H1 (cell line): ENCODE measurements around the gene TACC2. TPM values are rescaled to one million over a fixed set of nuclear protein-coding genes. Genes with fewer than 3 reads are reported as not detected.

ENCODE experiments used
- CTCF ChIA-PET: fragments of 300-600 bp; sonication (Branson Sonifier 250); formaldehyde crosslinking; loops from one replicate; lab custom pipeline; 2021; ENCODE audit not compliant: partially characterized antibody; lab: Charles Lee
- POLR2A ChIA-PET: fragments of 300-600 bp; sonication (Branson Sonifier 250); formaldehyde crosslinking; loops from one replicate; lab custom pipeline; 2021; ENCODE audit warnings: inconsistent platforms; ENCODE audit not compliant: partially characterized antibody; lab: Charles Lee
- DNase-seq, 2 experiments: peaks; one replicate each; pipeline versions ENCODE4 v3.0.0 to v3.0.0-alpha.2; 2010 to 2022; ENCODE audit warnings: low spot score in 2 of 2, low read depth in 1 of 2, mixed read lengths in 1 of 2
- FAIRE-seq: peaks from 2 replicates; lab custom pipeline; 2011; peaks lifted over from hg19 to GRCh38; lab: Jason Lieb, UNC
- H2AFZ ChIP-seq: 2 replicates; pipeline ENCODE4 v1.8.1; 2012; ENCODE audit warnings: low read length, inconsistent platforms
- H2AK5ac ChIP-seq: 2 replicates; pipeline ENCODE4 v1.6.1; 2013; ENCODE audit warnings: low read depth, low read length
- H2BK120ac ChIP-seq: replicated peaks from 2 replicates; pipeline ENCODE3; 2013; ENCODE audit warnings: low read depth, low read length, inconsistent platforms
- H2BK12ac ChIP-seq: 2 replicates; pipeline ENCODE4 v1.6.1; 2013; ENCODE audit warnings: low read depth, low read length
- H2BK15ac ChIP-seq: 2 replicates; pipeline ENCODE4 v1.6.1; 2013; ENCODE audit warnings: low read length
- H2BK20ac ChIP-seq: 2 replicates; pipeline ENCODE4 v1.6.1; 2013; ENCODE audit warnings: low read length
- H2BK5ac ChIP-seq: 2 replicates; pipeline ENCODE4 v1.6.1; 2013; ENCODE audit warnings: low read depth, low read length
- H3K14ac ChIP-seq: 2 replicates; pipeline ENCODE4 v1.6.1; 2013; ENCODE audit warnings: inconsistent platforms; ENCODE audit not compliant: insufficient read length
- H3K18ac ChIP-seq: 2 replicates; pipeline ENCODE4 v1.6.1; 2013; ENCODE audit warnings: low read length; ENCODE audit errors: extremely low read depth
- H3K23ac ChIP-seq: 2 replicates; pipeline ENCODE4 v1.6.1; 2013; ENCODE audit warnings: inconsistent platforms; ENCODE audit not compliant: insufficient read length
- H3K23me2 ChIP-seq: 2 replicates; pipeline ENCODE4 v1.6.1; 2013; ENCODE audit warnings: low read depth, low read length
- H3K27ac ChIP-seq: 2 replicates; pipeline ENCODE4 v1.6.1; 2011; ENCODE audit warnings: low read depth, low read length, inconsistent platforms
- H3K27me3 ChIP-seq, 4 experiments: replicated peaks in 1 of 4; 1 replicate in 1 of 4; 2 replicates in 3 of 4; pipeline versions ENCODE4 v1.6.1 to v1.8.1; 2011 to 2013; ENCODE audit warnings: low read length in 3 of 4, mild to moderate bottlenecking in 3 of 4, inconsistent platforms in 2 of 4, mixed read lengths in 2 of 4, moderate library complexity in 1 of 4; ENCODE audit not compliant: control insufficient read depth in 3 of 4, insufficient read depth in 3 of 4; ENCODE audit errors: extremely low read depth in 1 of 4
- H3K36me3 ChIP-seq, 4 experiments: 2 replicates each; pipeline versions ENCODE4 v1.6.1 to v1.8.1; 2011 to 2013; ENCODE audit warnings: mild to moderate bottlenecking in 4 of 4, low read length in 3 of 4, moderate library complexity in 2 of 4, control low read depth in 1 of 4, inconsistent platforms in 1 of 4; ENCODE audit not compliant: insufficient read depth in 4 of 4, control insufficient read depth in 2 of 4
- H3K4ac ChIP-seq: replicated peaks from 2 replicates; pipeline ENCODE3; 2013; ENCODE audit warnings: low read length, low read depth, mixed read lengths, inconsistent platforms; ENCODE audit not compliant: insufficient read length
- H3K4me1 ChIP-seq, 4 experiments: replicated peaks in 1 of 4; 1 replicate in 1 of 4; 2 replicates in 3 of 4; pipeline versions ENCODE4 v1.6.1 to v1.8.1; 2011 to 2013; ENCODE audit warnings: low read length in 3 of 4, inconsistent platforms in 2 of 4, mixed read lengths in 1 of 4; ENCODE audit not compliant: insufficient read depth in 4 of 4, control insufficient read depth in 3 of 4
- H3K4me2 ChIP-seq, 2 experiments: 2 replicates each; pipeline versions ENCODE4 v1.6.1 to v1.8.1; 2011 to 2013; ENCODE audit warnings: low read depth in 2 of 2, low read length in 2 of 2, control low read depth in 1 of 2, inconsistent platforms in 1 of 2, mild to moderate bottlenecking in 1 of 2; ENCODE audit not compliant: insufficient read depth in 1 of 2
- H3K4me3 ChIP-seq, 4 experiments: fragments of 200-600, 300-600 bp in 1 of 4; sonication (generic), shearing (Covaris generic), sonication (Bioruptor Twin) in 1 of 4; 2 replicates each; pipeline versions ENCODE4 v1.5.1 to v1.8.1; 2011 to 2016; ENCODE audit warnings: low read length in 4 of 4, low read depth in 3 of 4, control low read depth in 2 of 4, inconsistent platforms in 2 of 4, mild to moderate bottlenecking in 2 of 4, mixed read lengths in 1 of 4, moderate library complexity in 1 of 4; ENCODE audit not compliant: insufficient read depth in 2 of 4; ENCODE audit errors: extremely low read depth in 1 of 4
- H3K56ac ChIP-seq: replicated peaks from 2 replicates; pipeline ENCODE3; 2013; ENCODE audit warnings: low read depth, mild to moderate bottlenecking, mixed read lengths, low read length, inconsistent platforms; ENCODE audit not compliant: insufficient read length
- H3K79me1 ChIP-seq: 2 replicates; pipeline ENCODE4 v1.6.1; 2013; ENCODE audit warnings: low read depth, low read length, control low read depth
- H3K79me2 ChIP-seq, 2 experiments: 2 replicates each; pipeline versions ENCODE4 v1.6.1 to v1.8.1; 2012 to 2013; ENCODE audit warnings: low read length in 2 of 2, mild to moderate bottlenecking in 2 of 2, inconsistent platforms in 1 of 2; ENCODE audit not compliant: insufficient read depth in 2 of 2, control insufficient read depth in 1 of 2
- H3K9ac ChIP-seq, 4 experiments: replicated peaks in 1 of 4; 1 replicate in 1 of 4; 2 replicates in 3 of 4; pipeline versions ENCODE4 v1.6.1 to v1.8.1; 2011 to 2013; ENCODE audit warnings: low read depth in 3 of 4, low read length in 3 of 4, control low read depth in 2 of 4, mild to moderate bottlenecking in 2 of 4, moderate library complexity in 2 of 4, inconsistent platforms in 1 of 4; ENCODE audit errors: extremely low read depth in 1 of 4
- H3K9me3 ChIP-seq, 2 experiments: 2 replicates each; pipeline versions ENCODE4 v1.6.1 to v1.8.1; 2012 to 2013; ENCODE audit warnings: mild to moderate bottlenecking in 2 of 2, moderate library complexity in 2 of 2, control low read depth in 1 of 2, inconsistent platforms in 1 of 2, low read depth in 1 of 2, low read length in 1 of 2, mixed read lengths in 1 of 2; ENCODE audit not compliant: insufficient read depth in 2 of 2
- H4K20me1 ChIP-seq, 2 experiments: replicated peaks in 1 of 2; 2 replicates each; pipeline versions ENCODE3 to v1.8.1; 2011 to 2013; ENCODE audit warnings: inconsistent platforms in 2 of 2, low read length in 2 of 2, mild to moderate bottlenecking in 1 of 2; ENCODE audit not compliant: insufficient read depth in 2 of 2, control insufficient read depth in 1 of 2
- H4K5ac ChIP-seq: 2 replicates; pipeline ENCODE4 v1.6.1; 2013; ENCODE audit warnings: low read length, low read depth, mixed read lengths, inconsistent platforms; ENCODE audit not compliant: insufficient read length
- H4K8ac ChIP-seq: 2 replicates; pipeline ENCODE4 v1.8.0; 2013; ENCODE audit warnings: mild to moderate bottlenecking, moderate library complexity, low read length, inconsistent platforms; ENCODE audit not compliant: insufficient read depth; ENCODE audit errors: extremely low read depth
- H4K91ac ChIP-seq: replicated peaks from 2 replicates; pipeline ENCODE3; 2013; ENCODE audit warnings: low read length, mixed read lengths, inconsistent platforms; ENCODE audit not compliant: insufficient read length
- CHD2 ChIP-seq: IDR thresholded peaks from 2 replicates; pipeline ENCODE4 v1.6.1; 2012; ENCODE audit warnings: low read length, improper control_type of control experiment
- EZH2 ChIP-seq: fragments of 200-600 bp; sonication (generic); IDR thresholded peaks from 2 replicates; pipeline ENCODE4 v1.7.1; 2012; ENCODE audit warnings: low read depth, mild to moderate bottlenecking, moderate library complexity, low read length, inconsistent platforms; ENCODE audit not compliant: severe bottlenecking
- GABPA ChIP-seq: IDR thresholded peaks from 2 replicates; pipeline ENCODE4 v1.6.1; 2011; ENCODE audit warnings: mild to moderate bottlenecking, low read length, moderate library complexity, borderline replicate concordance; ENCODE audit not compliant: insufficient read depth
- KDM1A ChIP-seq: fragments of 200-600, 300-600 bp; sonication (generic); IDR thresholded peaks from 2 replicates; pipeline ENCODE4 v1.7.1; 2016; ENCODE audit warnings: mild to moderate bottlenecking, low read length, borderline replicate concordance
- POU5F1 ChIP-seq: IDR thresholded peaks from 2 replicates; pipeline ENCODE4 v1.6.1; 2011; ENCODE audit warnings: low read depth, mild to moderate bottlenecking, low read length, moderate library complexity
- TBP ChIP-seq: IDR thresholded peaks from 2 replicates; pipeline ENCODE4 v1.6.1; 2011; ENCODE audit warnings: low read depth, low read length, improper control_type of control experiment
- WGBS, 2 experiments: shearing (Covaris generic) in 1 of 2; methylation state at CpG; one replicate each; pipeline versions ENCODE4 v1.1.6 to v1.1.7; 2013 to 2015; ENCODE audit warnings: low lambda C conversion rate in 2 of 2, mixed read lengths in 2 of 2, inconsistent platforms in 1 of 2, low coverage in 1 of 2, missing lambda C conversion rate in 1 of 2; ENCODE audit not compliant: insufficient replicate concordance in 2 of 2, insufficient coverage in 1 of 2, insufficient read length in 1 of 2; ENCODE audit errors: extremely low coverage in 1 of 2, missing lambda C conversion rate in 1 of 2; 5-methylcytosine and 5-hydroxymethylcytosine counted together
- polyA plus RNA-seq, 7 experiments: library from polyadenylated mRNA; depleted of rRNA in 3 of 7; stranded (reverse) in 5 of 7; unstranded in 2 of 7; fragments of >200 nt in 5 of 7; fragments of 200-250 nt in 2 of 7; gene quantifications; 1 replicate in 5 of 7; 2 replicates in 1 of 7; 4 replicates in 1 of 7; pipeline versions ENCODE4 v1.2.1 to v1.2.3, GENCODE V29; 2011 to 2013; ENCODE audit warnings: missing spikeins in 2 of 7, mixed read lengths in 2 of 7
- total RNA-seq: library from RNA; stranded (reverse); fragmentation: NEBNext Ultra II Directional; extraction: Animal tissue kit (Norgen Biotek cat#: 25700); gene quantifications from 2 replicates; pipeline ENCODE4 v1.2.1, GENCODE V29; 2021

Gene TACC2
- total and polyA plus RNA-seq, 2 of the 8 experiments (the other 6 are each of a cell fraction or from before 2014, with no cell fraction given), result 21.2 to 46.6 TPM

- CTCF ChIA-PET, result no interaction called here
Measured at GRCh38 chr10:122091722-122092121, 102.8 kb downstream of the TACC2 start.

More at GRCh38 chr10:122091722-122092121, 102.8 kb downstream of the TACC2 start:
- no peak overlapping the region for H2AK5ac ChIP-seq
- no peak overlapping the region for H4K91ac ChIP-seq
- H3K9me3 ChIP-seq, result no peaks in the 10 kb centered on the region
- no peaks in the 10 kb centered on the region for H3K23me2 ChIP-seq
- no peak overlapping the region for H3K56ac ChIP-seq
- no peak overlapping the region for H3K27ac ChIP-seq
- no peak overlapping the region for H3K4me2 ChIP-seq
- H2BK120ac ChIP-seq, result no peak overlapping the region
- no peak overlapping the region for H2BK15ac ChIP-seq
- no peak overlapping the region for H4K5ac ChIP-seq
- DNase-seq (no peak), FAIRE-seq (no peak)
- no peaks in the 10 kb centered on the region for H3K27me3 ChIP-seq
- H4K20me1 ChIP-seq, result no peaks in the 10 kb centered on the region
- no peak overlapping the region for H2BK20ac ChIP-seq
- H3K4me1 ChIP-seq, result no peaks in the 10 kb centered on the region
- no peak overlapping the region for H3K9ac ChIP-seq
- no peaks in the 10 kb centered on the region for H3K79me1 ChIP-seq
- no peak overlapping the region for H3K18ac ChIP-seq
- WGBS, 2 experiments, result 78% methylated on average over 6 of the region's 6 CpGs; no CpG with 5 or more reads in 1 of the 2 experiments
- no peak overlapping the region for H3K14ac ChIP-seq
- H3K23ac ChIP-seq, result no peak overlapping the region
- H2BK5ac ChIP-seq, result no peak overlapping the region
- no peak overlapping the region for H3K4me3 ChIP-seq
- H4K8ac ChIP-seq, result no peak overlapping the region
- H3K36me3 ChIP-seq, result no peaks in the 10 kb centered on the region; a peak in 1 of 8 replicates
- peak; percentile 83; the same call in 1 of the 2 replicates for TF ChIP-seq KDM1A
- TF ChIP-seq CHD2, result no peak
- TF ChIP-seq TBP, result no peak
- TF ChIP-seq POU5F1, result no peak
- TF ChIP-seq EZH2, result no peak
- no peak for TF ChIP-seq GABPA
- no peaks in the 10 kb centered on the region for H3K79me2 ChIP-seq
- H3K4ac ChIP-seq, result no peak overlapping the region
- POLR2A ChIA-PET, result interaction anchor here (0.6 kb wide), 1 partner anchor 11 kb away, joined by 3 read pairs; no protein-coding TSS in a partner anchor
- no peak overlapping the region for H2BK12ac ChIP-seq
- H2AFZ ChIP-seq, result no peak overlapping the region
